Lower leg skin (tissue), 3 donors: ENCODE data around the gene ABR.

Source experiments
- CTCF ChIP-seq, 3 donors: fragments of 450-650 bp; IDR thresholded peaks; one replicate each; pipeline ENCODE4 v1.5.1; 2016; ENCODE audit warnings: antibody characterized with exemption in 3 of 3, mild to moderate bottlenecking in 3 of 3, moderate library complexity in 2 of 3
- POLR2A ChIP-seq, 2 donors: fragments of 450-650 bp; IDR thresholded peaks; one replicate each; pipeline ENCODE4 v1.6.1; 2016 to 2017; ENCODE audit warnings: antibody characterized with exemption in 2 of 2, mild to moderate bottlenecking in 1 of 2, moderate library complexity in 1 of 2

DNA sequence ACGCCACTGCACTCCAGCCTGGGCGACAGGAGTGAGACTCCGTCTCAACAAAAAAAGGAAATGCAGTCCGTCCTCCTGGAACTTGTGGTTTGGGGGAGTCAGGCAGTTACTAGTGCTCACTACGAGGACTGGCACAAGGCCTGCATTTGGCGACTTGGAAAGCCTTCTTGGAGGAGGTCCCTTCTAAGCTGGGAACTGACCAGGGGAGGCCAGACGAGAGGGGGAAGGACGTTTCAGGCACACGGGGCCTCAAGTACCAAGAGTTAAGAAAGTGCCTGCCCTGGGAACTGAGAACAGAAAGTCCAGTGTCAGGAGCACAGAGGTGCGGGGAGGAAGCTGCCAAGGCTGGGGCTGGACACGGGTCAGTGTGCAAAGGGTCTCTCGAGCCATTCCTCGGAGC lies 89.9 kb downstream of the ABR start:
- TF ChIP-seq POLR2A (IDR thresholded peaks at IDR 0.05), result no peak
- no peak for TF ChIP-seq CTCF (IDR thresholded peaks at IDR 0.05)
